Prostate gland (tissue), 2 donors: Measurements from ENCODE around the gene MIGA2. TPM values are rescaled to one million over a fixed set of nuclear protein-coding genes. Genes with fewer than 3 reads are reported as not detected.

ENCODE experiments used
- DNase-seq: peaks from one replicate; pipeline ENCODE4 v3.0.0-alpha.2; 2019; ENCODE audit warnings: low spot score
- H3K27ac ChIP-seq, 2 donors: fragments of 200-600 bp; sonication (generic); 2 replicates each; pipeline ENCODE4 v1.5.1; 2017 to 2019
- H3K27me3 ChIP-seq: fragments of 200-600 bp; sonication (generic); replicated peaks from 2 replicates; pipeline ENCODE4 v1.5.1; 2019; ENCODE audit not compliant: insufficient read depth
- H3K36me3 ChIP-seq, 2 donors: fragments of 200-600 bp; sonication (generic); 1 replicate in 1 of 2; 2 replicates in 1 of 2; pipeline versions ENCODE4 v1.5.1 to v1.8.1; 2017 to 2019
- H3K4me1 ChIP-seq: fragments of 200-600 bp; sonication (generic); replicated peaks from 2 replicates; pipeline ENCODE4 v1.5.1; 2019
- H3K4me3 ChIP-seq, 2 donors: fragments of 200-600 bp; sonication (generic); 2 replicates each; pipeline ENCODE4 v1.5.1; 2017 to 2019
- H3K9me3 ChIP-seq: fragments of 200-600 bp; sonication (generic); 2 replicates; pipeline ENCODE4 v1.5.1; 2017
- POLR2A ChIP-seq: fragments of 450-650 bp; IDR thresholded peaks from one replicate; pipeline ENCODE4 v1.6.1; 2016; ENCODE audit warnings: antibody characterized with exemption, mild to moderate bottlenecking
- POLR2AphosphoS5 ChIP-seq: sonication (generic); formaldehyde crosslinking; IDR thresholded peaks from one replicate; pipeline ENCODE4 v1.6.1; 2017; ENCODE audit warnings: antibody characterized with exemption
- WGBS: methylation state at CpG from one replicate; pipeline ENCODE4 v1.1.5; 2018; 5-methylcytosine and 5-hydroxymethylcytosine counted together
- intact Hi-C: fragments of 100-400 bp; cut with DNase I; formaldehyde crosslinking; loops from one replicate; pipeline ENCODE4 v1.14.2; 2022
- total RNA-seq, 2 donors: library from RNA; depleted of rRNA; stranded (reverse); fragments of >200 nt; gene quantifications; one replicate each; pipeline ENCODE4 v1.1.0, GENCODE V29; 2016
- TF ChIP-seq, protein P1 (sequence below), 4 experiments: fragments of 200-600 bp in 2 of 4; fragments of 450-650 bp in 2 of 4; sonication (generic) in 2 of 4; IDR thresholded peaks; 1 replicate in 3 of 4; 2 replicates in 1 of 4; pipeline ENCODE4 v1.5.1; 2016 to 2019; ENCODE audit warnings: antibody characterized with exemption in 4 of 4, mild to moderate bottlenecking in 2 of 4, moderate library complexity in 2 of 4

MIGA2 gene
- total RNA-seq, 2 donors from 2014 or later: 54.5 to 56.5 TPM

DNA sequence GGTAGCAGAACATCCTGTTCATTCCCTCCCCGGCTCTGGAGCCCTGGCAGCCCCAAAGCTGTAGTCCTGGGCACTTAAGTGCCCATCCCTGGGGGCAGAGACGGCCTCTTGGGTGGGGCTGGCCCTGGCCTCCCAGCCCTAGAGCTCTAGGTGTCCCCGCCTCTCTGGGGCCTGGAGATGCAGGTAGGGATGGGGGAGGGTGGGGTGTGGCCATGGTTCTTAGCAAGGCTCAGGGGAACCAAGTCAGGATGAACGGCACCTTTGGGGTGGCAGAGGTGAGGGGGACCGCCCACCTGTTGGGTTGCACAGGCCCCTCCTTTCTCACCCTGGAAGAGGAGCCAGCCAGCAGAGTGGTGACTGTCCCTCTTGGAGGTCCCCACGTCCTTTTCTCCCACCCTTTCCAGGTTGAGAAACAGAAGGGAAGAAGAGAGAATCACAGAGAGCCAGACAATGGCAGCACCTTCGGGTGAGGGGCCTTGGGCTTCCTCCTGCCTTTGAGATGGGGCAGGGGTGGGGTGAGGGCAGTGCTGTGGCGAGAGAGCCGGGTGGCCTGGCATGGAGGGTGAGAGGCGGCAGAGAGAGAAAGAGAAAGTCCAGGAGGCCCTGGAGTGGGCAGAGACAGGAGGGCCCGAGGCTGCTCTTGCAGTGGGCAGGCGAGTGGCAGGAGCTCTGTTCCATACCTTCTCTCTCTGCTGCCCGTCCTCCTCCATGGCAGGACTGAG lies 71.8 kb downstream of the MIGA2 start:
- TF ChIP-seq, protein P1, sequence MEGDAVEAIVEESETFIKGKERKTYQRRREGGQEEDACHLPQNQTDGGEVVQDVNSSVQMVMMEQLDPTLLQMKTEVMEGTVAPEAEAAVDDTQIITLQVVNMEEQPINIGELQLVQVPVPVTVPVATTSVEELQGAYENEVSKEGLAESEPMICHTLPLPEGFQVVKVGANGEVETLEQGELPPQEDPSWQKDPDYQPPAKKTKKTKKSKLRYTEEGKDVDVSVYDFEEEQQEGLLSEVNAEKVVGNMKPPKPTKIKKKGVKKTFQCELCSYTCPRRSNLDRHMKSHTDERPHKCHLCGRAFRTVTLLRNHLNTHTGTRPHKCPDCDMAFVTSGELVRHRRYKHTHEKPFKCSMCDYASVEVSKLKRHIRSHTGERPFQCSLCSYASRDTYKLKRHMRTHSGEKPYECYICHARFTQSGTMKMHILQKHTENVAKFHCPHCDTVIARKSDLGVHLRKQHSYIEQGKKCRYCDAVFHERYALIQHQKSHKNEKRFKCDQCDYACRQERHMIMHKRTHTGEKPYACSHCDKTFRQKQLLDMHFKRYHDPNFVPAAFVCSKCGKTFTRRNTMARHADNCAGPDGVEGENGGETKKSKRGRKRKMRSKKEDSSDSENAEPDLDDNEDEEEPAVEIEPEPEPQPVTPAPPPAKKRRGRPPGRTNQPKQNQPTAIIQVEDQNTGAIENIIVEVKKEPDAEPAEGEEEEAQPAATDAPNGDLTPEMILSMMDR (IDR thresholded peaks at IDR 0.05): no peak
- TF ChIP-seq POLR2A (peak; percentile 3), POLR2AphosphoS5 (no peak)
- intact Hi-C loops: no loop called here
- WGBS: 72% methylated on average over 13 of the region's 13 CpGs

DNA sequence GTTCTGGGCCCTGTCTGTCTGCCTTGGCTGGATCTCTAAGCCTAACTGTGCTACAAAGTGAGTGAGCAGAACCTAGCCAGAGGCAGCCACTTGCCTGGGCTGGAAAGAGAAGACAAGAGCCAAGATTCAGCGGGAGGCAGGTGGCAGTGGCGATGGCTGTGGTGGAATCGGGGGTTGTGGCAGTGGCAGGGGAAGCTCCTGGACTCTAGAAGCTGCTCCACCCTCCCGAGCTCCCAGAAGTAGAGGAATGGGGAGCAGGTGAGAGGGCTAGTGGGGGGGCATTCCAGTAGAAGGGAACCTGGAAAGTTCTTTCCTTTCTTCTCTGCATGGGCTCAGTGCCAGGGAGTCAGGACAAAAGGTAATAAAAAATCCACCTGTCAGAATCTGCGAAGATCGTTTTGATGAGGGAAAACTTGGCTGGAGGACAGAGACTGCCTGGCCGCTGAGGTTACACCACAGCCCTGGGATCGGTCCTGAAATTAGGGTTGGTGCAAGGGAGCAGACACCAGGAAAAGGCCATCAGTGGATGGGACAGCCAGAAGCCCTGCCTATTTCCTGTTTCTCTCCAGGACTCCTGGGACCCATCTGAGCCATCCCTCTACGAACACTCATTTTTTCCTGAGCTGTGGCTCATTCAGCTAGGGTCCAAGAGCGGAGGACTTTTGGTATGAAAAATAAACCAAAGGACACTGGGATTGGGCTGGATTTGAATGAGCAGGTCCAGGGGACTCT lies 72.5 kb downstream of the MIGA2 start:
- 34% methylated on average over 10 of the region's 10 CpGs for WGBS
- peak; percentile 58 for DNase-seq
- H3K27ac ChIP-seq: peak overlapping the region; percentile 55 to 96
- H3K4me3 ChIP-seq: peak overlapping the region in 1 of 2 donors; percentile 89
- H3K36me3 ChIP-seq: no peaks in the 10 kb centered on the region
- no peaks in the 10 kb centered on the region for H3K9me3 ChIP-seq
- TF ChIP-seq, protein P1 (IDR thresholded peaks at IDR 0.05): no peak
- TF ChIP-seq POLR2AphosphoS5 (peak; percentile 54), POLR2A (peak; percentile 5)
- intact Hi-C loops: no loop called here
- H3K27me3 ChIP-seq: no peaks in the 10 kb centered on the region
- H3K4me1 ChIP-seq: peaks cover 7% of the 10 kb centered on the region

More for the DNA sequence above, 71.8 kb downstream of the MIGA2 start:
- no peak for DNase-seq
- Histone ChIP-seq H3K4me3 (no peak overlapping the region), H3K36me3 (no peaks in the 10 kb centered on the region), H3K4me1 (peaks cover 7% of the 10 kb centered on the region), H3K27ac (peak overlapping the region; percentile 55 to 96), H3K9me3 (no peaks in the 10 kb centered on the region), H3K27me3 (no peaks in the 10 kb centered on the region)

DNA sequence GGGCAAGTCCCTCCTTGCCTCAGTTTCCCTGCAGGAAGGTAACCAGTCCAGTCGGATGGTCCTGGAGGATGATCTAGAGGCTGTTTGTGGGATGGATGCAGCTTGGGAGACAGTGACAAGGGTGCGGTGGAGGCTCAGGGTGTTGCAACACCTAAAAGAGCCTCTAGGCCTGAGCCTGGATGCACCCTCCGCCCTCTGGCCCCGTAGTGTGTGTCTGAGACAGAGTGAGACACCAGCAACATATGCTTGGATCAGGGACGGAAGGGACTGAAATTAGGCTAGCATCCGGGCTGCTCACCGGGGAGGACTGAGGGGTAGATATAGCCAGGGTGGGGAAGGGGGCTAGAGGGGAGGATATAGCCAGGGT lies 73.1 kb downstream of the MIGA2 start:
- H3K4me1 ChIP-seq: peaks cover 7% of the 10 kb centered on the region
- no peaks in the 10 kb centered on the region for H3K27me3 ChIP-seq
- no peaks in the 10 kb centered on the region for H3K36me3 ChIP-seq
- WGBS: 61% methylated on average over 7 of the region's 7 CpGs
- no peak for TF ChIP-seq POLR2AphosphoS5
- TF ChIP-seq POLR2A: no peak
- TF ChIP-seq, protein P1 (IDR thresholded peaks at IDR 0.05): no peak
- intact Hi-C loops: no loop called here
- no peak for DNase-seq
- peak overlapping the region; percentile 95 to 96 for H3K27ac ChIP-seq
- H3K4me3 ChIP-seq: peak overlapping the region; percentile 87 to 89
- H3K9me3 ChIP-seq: no peaks in the 10 kb centered on the region

DNA sequence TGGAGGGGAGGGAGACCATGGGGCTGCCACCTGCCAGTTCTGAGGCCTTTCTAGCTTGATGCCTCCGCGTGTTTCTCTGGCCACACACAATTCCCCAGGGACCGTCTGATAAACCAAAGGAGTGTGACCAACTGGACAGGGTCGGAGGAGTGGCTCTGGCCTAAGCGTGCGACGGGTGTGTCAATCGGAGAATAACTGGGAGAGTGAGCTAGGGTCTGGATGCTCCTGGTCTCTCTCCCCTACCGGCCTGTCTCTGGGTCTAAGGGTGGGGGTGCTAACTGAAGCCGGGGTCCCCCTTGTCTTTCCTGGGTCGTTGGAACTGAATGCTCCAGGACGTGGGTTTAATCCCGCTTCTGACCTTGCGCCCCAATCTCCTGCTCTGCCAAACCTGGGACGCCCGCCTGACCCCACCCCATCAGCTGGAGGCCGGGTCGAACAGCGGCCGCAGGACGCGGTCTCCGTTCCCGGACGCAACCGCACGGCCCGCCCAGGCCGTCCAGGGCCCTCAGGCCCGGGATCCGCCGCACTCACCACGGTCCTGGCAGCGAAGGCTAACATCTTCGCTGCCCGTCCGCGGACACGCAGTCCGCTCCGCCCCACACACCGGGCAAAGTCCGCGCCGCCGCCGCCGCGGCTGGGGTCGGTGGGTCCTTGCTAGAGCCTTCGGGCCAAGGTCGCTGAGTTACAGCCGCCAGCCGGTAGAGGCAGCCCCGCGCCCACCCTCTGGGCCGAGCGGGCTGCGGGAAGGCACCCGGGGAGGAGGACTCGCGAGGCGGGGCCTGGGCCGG lies 73.7 kb downstream of the MIGA2 start:
- no peak for TF ChIP-seq POLR2AphosphoS5
- TF ChIP-seq, protein P1 (IDR thresholded peaks at IDR 0.05): peak in 2 of 4 experiments; percentile 15 to 22
- no peaks in the 10 kb centered on the region for H3K9me3 ChIP-seq
- peak overlapping the region; percentile 95 to 96 for H3K27ac ChIP-seq
- H3K4me1 ChIP-seq: peaks cover 7% of the 10 kb centered on the region
- H3K36me3 ChIP-seq: no peaks in the 10 kb centered on the region
- intact Hi-C loops: no loop called here
- no peaks in the 10 kb centered on the region for H3K27me3 ChIP-seq
- WGBS: 16% methylated on average over 27 of the region's 64 CpGs
- no peak for DNase-seq
- peak overlapping the region; percentile 87 to 89 for H3K4me3 ChIP-seq
